HG02852 (cell line): ENCODE data around the gene SYT7.

Experiments
- ATAC-seq: cut with Tn5 transposase; IDR thresholded peaks from one replicate; pipeline ENCODE4 v1.9.1; 2021; ENCODE audit warnings: mild to moderate bottlenecking, moderate library complexity; ENCODE audit not compliant: unreplicated experiment

The SYT7 gene

DNA sequence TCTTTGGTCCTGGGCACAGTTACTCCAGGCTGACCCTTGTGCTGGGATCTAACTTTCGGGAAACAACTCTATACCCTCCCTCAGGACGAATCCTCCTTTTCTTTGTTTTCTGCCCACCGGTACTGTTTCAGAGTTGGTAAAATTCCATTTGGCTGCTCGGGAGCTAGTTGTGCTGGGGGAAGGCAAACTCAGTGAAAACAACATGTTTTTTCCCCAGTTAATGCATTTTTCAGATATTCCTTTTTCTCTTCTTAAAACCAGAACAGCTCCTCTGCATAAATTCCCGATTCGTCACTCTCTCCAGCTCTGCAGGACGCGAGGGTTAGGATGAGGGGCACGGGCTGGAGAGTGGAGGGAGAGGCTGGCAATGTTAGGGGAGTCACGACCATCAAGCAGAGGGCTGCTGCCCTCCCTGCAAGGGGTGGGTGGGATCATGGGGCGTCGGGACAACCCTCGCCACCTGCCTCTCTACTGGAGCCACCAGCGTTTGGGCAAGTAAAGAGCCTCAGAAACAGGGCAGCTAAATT is 41.0 kb downstream of the SYT7 start:
- no peak for ATAC-seq

DNA sequence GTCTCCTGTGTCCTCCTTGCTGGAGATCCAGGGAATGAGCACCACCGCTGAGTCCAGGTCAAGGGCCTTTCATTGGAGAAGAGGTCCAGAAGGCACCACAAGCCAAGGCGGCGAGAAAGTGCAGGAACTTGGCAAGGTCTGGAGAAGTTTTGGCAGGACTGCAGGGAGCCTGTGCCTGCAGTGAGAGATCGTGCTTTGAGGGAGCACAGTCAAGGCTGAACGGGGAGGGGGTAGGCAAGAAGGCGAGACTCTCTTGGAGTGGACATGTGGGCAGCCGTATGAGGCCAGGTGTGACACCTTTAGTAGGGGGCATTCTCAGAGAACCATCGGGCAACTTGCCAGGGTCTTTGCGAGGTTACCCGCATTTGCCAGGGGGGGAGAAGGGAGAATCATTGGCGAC is 41.9 kb downstream of the SYT7 start:
- ATAC-seq, result no peak

DNA sequence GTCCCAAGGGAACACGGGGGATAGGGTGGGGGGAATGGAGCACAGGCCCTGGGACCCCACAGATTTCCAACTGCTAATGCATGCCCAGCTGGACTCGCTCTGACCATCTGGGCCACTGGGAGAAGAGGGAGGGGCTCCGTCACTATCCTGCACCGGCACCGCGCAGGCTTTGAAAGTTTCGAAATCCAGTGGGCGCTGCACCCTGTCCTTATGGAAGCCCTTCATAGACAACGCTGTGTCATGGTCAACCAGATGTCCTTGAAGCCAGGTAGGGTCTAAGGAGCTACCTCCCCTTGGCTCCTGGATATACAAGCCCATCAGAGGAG is 42.3 kb downstream of the SYT7 start:
- ATAC-seq, result no peak

DNA sequence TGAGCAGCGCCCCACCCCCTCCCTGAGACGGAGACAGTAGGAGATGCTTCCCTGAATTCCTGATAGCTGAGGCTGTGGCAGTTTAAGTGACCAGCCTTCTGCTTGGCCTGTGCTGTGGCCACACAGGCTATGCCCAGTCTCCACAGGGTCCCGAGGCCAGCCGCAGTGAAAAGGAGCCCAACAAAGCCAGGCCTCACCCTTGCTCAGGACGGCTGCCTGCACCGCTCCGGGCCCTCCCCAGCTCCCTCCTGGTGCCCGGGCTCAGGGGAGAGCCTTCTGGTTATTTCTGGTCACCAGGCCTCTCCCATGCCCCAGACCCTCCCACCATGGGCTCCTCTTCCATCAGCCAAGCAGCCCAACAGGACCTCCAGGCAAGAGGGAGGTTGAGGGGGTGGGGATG is 43.5 kb downstream of the SYT7 start:
- ATAC-seq, result no peak

DNA sequence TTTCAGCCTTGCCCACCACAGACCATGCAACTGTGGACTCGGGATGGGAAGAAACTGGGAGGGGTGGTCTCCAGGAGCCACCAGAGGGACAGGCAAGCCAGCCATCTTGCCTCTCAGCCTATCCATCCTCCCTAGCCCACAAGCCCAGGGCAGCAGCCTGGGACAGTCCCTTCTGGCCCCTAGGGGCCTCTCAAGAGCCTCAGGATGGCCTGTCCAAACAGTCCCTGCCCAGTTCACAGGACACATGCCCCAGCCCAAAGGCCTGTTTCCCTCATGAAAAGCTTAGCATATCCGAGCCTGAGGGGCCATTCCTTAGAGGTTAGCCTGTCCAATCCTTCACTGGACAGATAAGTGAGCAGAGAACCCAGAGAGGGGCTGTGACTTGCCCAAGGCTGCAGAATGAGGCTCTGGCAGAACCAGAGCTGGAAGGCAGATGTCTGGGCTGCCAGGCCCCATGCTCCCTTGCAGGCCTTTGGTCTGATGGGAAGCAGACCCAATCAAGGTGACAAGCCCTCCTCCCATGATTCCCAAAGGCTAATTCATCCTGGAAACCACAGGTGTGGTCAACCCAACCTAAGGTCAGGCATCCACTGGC is 44.1 kb downstream of the SYT7 start:
- no peak for ATAC-seq

DNA sequence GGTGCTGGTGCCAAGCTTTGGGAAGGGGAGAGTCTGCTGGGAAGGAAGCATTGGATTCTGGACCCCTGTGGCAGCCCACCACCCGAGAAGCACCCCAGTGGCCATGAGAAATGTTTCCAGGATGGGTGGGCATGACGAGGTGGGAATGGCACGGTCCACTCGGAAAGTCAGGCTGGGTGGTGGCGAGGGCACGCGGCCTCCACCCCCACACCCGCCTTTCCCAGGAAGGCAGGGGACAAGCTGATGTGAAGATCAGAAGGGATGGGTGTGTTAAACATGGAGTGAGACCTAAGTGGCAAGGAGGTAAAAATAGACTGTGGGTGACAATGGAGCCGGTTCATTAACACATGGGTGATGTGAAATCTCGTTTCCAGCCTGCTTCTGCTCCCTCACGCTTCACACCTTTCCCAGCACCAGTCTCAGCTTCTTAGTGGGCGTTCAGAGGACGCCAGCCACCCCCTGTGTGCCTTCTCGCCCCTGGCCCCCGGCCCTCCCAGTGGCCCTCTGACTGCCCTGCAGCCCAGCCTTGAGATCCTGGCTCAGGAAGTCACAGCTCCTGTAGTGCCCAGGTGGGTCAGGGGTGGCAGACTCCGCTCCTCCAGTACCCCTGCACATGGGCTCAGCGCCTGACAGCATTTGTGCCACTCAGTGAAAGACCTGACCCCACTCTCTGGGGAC is 44.7 kb downstream of the SYT7 start:
- ATAC-seq, result no peak

DNA sequence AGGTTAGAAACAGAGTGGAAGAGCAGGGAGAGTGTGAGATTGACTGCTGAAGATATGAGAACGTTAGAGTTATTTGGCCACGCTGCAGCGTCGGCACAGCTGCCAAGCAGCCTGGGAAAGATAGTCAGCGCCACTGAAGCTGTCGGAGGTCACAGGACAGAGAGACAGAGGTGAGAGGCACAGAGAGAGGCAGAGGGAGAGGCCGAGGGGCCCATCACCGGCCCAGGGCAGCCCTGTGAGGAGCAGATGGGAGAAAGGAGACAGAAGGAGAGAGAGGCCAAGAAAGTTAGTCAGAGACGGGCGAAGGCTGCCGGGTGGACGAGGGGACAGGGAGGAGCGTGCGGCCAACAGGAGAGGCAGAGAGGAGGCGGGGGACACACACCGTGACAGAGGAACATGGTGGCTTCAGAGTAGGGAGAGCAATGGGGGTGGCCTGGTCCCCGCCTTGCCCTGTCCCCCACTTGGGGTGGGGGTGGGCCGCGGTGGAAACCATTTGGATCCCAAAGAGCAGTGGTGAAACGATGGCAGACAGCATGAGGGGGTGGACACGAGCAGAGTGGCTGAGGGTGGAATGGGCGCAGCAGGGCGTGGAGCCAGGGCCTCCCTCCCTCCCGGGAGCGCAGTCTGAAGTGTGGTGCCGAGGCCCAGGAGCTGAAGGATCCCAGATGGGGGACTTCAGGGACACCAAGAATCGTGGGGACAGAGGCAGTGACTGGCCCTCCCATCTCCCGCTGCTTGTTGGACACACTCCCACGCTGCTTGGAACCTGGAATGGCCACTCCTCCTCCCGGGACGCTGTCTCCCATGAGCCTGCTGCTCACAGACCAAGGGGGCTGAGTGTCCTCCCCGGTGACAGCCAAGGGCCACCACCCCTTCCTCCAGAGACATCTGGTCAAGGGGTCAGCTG is 45.7 kb downstream of the SYT7 start:
- no peak for ATAC-seq

DNA sequence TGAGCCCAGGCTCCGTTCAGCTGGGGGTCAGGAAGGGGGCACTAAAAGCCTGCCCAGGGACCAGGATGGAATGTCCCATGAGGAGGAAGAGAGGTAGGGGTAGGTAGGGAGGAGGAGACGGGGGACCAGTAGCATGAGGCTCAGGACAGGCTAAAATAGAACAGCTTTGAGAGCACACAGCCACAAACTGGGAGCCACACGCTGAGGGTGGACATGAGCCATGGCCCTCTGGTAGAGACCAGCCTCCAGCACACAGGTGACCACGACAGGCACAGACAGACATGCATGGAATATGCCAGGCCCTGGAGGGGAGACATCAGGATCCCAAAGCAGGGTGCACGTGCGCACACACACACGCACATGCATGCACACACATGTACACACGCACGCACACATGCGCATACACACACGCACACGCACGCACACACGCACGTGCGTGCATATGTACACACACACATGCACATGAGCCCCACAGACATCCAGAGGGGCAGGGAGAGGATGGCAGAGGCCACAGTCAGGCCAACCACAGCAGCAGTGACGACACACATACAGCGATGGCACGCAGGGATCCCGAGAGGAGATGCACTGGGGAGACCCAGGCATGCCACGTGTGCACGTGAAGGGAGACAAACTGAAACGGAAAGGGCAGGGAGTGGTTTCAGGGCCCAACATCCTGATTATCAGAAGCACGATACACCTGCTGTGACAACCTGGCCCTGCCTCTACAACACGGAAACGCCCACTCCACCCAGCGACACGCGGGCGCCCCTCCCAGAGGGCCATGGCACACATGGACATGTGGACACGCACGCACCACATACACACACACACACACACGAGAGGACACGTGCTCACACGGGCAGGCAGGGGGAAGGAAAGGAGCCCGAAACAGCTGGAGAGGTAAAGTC is 46.6 kb downstream of the SYT7 start:
- no peak for ATAC-seq

DNA sequence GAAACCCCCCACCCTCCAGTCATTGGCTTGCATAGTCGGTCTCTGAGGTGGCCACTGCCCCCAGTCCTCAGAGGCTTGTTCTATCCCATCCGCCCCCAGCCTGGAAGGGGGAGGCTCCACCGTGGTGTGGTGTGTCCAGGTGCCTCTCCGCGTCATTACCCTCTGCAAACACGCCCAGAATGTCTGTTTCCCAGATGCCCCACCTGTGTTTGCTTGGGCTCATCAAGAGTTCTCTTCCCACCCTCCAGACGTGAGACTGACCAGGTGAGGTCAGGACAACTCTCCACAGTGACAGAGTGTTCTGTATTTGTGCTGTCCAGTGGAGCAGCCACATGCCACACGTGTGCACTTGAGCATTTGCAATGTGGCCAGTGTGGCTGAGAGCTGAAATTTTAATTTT is 47.5 kb downstream of the SYT7 start:
- ATAC-seq, result no peak

DNA sequence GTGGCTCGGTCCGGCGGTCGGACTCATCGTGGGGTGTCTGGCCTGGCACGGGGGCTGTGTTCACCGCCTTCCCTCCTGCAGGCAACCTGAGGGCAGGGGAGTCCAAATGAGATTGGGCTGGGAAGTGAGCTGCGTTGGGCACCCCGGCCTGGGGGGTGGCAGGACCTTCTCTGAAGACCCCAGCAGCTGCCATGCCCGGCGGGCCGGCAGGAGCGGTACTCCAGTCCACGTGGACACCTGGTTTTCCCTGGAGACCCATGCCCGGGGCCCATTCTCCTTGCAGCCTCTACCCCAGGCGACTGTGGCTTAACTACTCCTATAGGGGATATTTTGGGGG is 47.9 kb downstream of the SYT7 start:
- no peak for ATAC-seq

DNA sequence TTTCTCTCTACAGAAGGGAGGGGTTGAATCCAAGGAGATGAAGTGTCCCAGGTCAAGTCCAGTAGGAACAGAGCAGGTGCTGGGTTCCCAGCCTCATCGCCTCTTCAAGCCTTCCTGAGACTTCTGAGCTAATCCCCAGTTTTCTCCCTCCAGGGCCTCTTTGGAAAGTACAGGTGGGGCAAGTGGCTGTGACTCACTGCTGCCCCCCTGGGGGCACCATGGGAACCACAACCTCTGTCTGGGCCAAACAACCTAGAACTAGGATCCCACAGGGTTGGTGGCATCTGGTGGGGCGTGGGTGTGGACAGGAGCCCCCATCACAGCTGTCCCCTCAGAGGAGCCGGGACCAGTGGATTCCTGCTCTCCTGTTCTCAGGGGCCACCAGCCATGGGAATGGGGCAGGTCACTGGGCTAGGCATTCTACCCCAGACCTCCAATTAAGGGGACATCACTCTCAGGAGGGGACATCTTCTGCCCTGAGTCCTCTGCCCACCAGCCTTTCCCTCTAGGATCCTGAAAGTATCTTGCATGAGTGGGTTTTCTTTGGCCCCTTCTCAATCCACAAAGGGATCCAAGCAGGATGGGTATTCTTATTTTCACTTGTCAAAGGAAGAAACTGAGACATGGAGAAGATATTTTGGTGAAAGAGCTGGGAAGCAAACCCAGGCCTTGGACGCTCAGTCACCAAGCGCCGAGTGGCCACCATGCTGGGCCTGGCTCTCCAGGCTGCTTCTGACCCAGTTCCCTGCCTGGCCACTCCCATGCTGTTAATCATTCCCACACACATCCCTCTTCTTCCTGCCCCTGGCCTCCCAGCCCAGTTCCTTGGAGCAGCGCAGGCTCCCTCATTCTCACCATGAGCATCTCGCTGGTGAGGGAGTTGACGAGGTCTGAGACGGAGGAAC is 48.5 kb downstream of the SYT7 start:
- no peak for ATAC-seq

DNA sequence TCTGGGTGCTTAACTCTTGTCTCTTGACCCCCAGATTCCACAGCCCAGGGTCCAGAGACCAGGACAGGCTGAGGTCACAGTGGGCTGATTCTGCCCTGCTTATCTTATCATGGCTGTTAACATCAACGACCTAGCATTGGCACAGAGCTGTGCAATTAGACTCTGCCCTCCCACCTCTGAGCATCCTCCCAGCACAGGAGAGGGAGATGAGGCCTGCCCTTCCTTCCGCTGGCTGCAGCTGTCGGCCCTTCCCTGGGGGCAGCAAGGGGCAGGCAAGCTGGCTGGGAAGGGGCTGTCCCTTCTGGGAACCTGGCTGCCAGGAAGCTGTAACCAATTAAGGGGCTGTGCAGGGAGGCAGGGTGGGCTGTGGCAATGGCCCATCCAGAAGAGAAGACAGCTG is 49.8 kb downstream of the SYT7 start:
- no peak for ATAC-seq

DNA sequence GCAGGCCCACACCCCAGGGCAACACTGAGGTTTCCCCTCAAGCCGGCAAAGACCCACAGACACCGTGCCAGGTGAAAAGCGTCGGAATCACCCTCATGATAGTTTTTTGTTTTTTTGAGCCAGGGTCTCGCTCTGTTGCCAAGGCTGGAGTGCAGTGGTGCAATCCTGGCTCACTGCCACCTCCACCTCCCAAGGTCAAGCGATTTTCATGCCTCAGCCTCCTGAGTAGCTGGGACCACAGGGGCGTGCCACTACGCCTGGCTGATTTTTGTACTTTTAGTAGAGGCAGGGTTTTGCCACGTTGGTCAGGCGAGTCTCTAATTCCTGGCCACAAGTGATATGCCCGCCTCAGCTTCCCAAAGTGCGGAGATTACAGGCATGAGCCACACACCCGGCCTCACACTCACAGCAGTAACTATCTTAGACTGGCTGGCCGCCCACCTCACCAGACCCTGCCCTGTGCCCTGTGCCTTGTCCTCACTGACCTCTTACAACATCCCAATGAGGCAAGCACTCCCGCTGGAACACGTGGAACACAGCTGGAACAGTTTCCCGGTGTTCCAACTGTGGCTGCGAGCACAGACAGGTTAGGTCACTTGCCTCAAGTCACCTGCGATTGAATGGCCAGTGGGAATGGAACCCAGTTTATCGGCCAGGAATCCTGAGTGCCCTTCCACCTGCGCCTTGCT is 51.2 kb downstream of the SYT7 start:
- no peak for ATAC-seq

DNA sequence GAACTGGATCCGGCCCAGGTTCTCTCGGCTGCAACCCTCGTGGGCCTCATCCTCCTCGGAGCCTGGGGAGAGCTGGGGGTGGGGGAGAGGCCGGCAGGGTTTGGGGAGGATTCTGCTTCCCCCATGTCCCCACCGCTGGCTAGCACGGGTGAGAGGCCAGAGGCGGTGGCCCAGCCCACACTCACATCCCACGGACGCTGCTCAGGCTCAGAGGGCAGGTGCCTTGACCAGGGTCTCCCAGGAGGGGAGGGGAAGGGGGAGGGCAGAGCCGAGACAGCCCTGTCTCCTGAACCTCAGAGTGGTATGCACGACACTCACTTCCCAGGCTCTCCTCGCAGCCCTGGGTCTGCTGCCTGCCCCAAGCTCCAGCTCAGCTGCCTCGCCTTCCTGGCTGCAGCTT is 52.8 kb downstream of the SYT7 start:
- no peak for ATAC-seq

DNA sequence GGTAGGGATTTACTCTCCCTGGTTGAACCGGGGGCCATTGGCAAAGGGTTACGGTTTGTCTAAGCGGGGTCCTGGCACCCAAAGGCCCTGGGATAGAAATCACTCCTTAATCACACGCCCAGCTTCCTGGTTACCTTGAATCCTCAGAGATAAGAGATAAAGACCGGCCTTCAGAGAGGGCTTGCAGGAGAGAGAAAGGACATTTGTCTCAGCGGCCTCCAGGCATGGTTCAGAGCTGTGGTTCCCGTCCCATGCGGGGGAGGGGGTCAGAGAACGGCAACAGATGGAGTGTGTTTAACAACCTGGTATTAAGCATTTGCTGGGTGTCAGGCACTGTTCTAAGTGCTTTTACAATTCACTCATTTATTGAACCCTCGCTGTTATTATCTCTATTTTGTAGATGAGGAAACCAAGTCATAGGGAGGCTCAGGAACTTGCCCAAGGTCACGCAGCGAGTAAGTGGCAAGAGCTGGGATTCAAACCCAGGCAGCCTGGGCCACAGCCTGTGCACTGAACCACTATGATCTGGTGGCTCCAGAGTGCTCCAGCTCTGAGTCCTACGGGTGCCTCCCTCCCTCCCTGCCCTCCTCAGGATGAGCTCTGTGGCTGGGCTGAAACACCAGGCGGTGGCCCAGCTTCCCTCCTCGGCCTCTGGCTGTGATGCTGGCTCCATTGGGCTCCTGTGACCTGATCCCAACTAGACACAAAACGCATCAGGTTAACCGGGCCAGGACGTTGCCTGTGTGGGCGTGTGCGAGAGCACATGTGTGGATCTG is 53.7 kb downstream of the SYT7 start:
- ATAC-seq, result no peak

DNA sequence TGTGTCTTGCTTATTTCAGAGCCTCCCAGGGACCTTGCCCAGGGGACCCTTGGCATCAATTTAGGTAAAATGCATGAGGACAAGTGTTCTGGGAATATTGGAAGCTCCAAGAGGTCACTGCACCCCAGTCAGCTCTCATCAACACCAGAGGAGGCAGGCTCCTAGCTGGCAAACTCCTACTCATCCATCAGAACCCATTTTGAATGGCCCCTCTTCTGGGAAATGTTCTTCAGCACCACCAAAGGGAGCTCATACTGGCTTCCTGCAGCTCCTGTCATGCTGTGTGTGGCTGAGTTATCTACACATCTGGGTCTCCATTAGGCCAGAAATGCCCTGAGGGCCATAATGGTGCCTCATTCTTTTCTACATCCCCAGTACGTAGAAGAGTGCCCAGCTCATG is 54.6 kb downstream of the SYT7 start:
- ATAC-seq, result no peak

DNA sequence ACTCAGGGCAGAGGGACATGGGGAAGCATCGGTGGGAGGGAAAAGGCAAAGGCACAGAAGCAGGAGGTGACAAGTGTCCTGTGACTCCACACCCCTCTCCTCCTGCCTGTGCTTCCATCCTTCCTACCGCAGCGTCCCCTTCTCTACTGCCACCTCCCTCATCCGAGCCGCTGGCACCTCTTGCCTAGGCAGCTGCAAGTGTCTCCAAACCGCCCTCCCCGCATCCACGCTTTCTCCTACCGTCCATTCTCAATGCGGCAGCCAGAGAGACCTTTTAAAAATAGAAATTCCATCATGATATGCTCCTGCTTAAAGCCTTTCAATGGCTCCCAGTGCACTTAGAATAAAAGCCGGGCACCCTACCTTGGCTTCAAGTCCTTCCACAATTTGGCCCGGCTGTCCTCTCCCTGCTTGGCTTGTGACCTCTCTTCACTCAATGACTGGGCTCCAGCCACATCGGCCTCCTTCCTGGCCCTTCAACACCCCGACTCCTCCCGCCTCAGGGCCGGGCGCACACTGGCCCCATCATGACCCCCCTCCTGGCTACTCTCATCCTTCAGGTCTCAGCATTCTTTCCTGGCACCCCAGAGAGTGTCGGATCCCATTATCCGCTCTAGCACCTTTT is 55.8 kb downstream of the SYT7 start:
- no peak for ATAC-seq

DNA sequence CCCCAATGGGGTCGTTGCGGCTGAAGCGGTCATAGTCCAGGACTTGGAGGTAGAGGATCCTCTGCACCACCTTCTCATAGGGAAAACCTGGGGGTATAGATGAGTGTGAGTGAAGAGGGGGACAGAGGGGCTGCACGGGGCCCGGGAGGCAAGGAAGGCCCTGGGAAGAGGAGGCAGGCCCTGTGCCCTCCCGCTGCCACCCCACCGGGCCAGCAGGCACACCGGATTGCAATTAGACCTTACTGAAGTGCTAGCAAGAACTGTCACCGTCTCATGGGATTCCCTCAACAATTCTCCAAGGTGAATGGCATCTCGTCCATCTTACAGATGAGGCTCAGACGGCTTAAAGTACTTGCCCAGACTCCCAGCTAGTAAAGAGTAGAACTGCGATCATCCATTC is 56.4 kb downstream of the SYT7 start:
- ATAC-seq, result no peak
